Measurements from ENCODE around the gene DGKZ.
A peak's percentile ranks its signal among the peaks of the same experiment; 100 is the strongest.
"Not testable (repeated sequence)": the region's sequence is repeated elsewhere in the genome, so short reads cannot be mapped to it uniquely, and the experiment has no call there.

Gene DGKZ

DNA sequence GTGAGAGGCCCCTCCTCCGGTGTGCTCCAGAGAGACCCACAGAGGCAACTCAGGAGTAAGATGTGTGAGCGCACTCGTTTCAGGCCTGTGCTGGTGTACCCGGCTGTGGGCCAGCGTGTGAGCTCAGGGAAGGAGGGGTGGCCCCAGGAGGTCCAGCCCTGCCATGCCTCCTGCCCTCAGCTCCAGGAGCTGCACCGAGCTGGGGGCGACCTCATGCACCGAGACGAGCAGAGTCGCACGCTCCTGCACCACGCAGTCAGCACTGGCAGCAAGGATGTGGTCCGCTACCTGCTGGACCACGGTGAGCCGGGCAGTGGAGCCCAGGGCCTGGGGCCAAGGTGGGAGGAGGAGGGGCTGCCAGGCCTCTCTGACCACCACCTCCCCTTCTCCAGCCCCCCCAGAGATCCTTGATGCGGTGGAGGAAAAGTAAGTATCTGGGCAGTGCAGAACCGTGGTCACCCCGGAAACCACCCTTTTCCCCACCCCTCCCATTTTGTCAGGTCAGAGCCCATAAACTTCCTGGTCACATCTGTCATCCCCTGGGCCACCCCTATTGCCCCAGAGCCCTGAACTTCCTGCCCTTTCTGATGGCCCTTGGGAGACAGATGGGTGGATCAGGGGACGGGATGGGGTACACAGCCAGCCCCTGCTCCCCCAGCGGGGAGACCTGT is 31.7 kb downstream of the DGKZ start:
- ChIA-PET CTCF (interaction anchor here (1.6 kb wide), 1 partner anchor 9 kb away, joined by 8 read pairs; no protein-coding TSS in a partner anchor), POLR2A (no interaction called here)
- no peak for DNase-seq (ENCODE audit: extremely low spot score)
- TF ChIP-seq SP1 (IDR thresholded peaks at IDR 0.05) (no peak), TARDBP (IDR thresholded peaks at IDR 0.05) (no peak), ELF4 (IDR thresholded peaks at IDR 0.05) (no peak), L3MBTL2 (conservative IDR thresholded peaks at IDR 0.05) (no peak), ZNF384 (IDR thresholded peaks at IDR 0.05) (no peak), FOXK2 (IDR thresholded peaks at IDR 0.05) (no peak), FOXA1 (IDR thresholded peaks at IDR 0.05) (no peak), ARNT (IDR thresholded peaks at IDR 0.05) (no peak), NFRKB (IDR thresholded peaks at IDR 0.05) (no peak), LEF1 (IDR thresholded peaks at IDR 0.05; ENCODE audit: borderline replicate concordance) (no peak), HDGF (IDR thresholded peaks at IDR 0.05; ENCODE audit: borderline replicate concordance) (no peak), SUZ12 (IDR thresholded peaks at IDR 0.05) (no peak), CTBP1 (IDR thresholded peaks at IDR 0.05; ENCODE audit: borderline replicate concordance) (no peak)
- TF ChIP-seq, protein P1, sequence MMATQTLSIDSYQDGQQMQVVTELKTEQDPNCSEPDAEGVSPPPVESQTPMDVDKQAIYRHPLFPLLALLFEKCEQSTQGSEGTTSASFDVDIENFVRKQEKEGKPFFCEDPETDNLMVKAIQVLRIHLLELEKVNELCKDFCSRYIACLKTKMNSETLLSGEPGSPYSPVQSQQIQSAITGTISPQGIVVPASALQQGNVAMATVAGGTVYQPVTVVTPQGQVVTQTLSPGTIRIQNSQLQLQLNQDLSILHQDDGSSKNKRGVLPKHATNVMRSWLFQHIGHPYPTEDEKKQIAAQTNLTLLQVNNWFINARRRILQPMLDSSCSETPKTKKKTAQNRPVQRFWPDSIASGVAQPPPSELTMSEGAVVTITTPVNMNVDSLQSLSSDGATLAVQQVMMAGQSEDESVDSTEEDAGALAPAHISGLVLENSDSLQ (IDR thresholded peaks at IDR 0.05), result no peak

DNA sequence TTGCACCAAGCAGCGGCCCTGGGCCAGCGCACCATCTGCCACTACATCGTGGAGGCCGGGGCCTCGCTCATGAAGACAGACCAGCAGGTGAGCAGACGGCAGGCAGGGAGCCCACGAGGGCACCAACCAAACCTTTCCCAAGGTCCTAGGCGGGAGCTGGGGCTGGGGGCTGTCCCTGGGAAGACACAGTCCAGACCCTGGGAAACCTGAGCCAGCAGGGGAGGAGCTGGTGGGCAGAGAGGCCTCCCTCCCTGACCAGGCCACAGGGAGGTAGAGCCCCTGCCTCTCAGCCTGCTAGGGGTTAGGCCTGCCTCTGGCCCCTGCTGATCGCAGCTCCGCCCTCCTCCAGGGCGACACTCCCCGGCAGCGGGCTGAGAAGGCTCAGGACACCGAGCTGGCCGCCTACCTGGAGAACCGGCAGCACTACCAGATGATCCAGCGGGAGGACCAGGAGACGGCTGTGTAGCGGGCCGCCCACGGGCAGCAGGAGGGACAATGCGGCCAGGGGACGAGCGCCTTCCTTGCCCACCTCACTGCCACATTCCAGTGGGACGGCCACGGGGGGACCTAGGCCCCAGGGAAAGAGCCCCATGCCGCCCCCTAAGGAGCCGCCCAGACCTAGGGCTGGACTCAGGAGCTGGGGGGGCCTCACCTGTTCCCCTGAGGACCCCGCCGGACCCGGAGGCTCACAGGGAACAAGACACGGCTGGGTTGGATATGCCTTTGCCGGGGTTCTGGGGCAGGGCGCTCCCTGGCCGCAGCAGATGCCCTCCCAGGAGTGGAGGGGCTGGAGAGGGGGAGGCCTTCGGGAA is 32.4 kb downstream of the DGKZ start:
- CTCF ChIA-PET, POLR2A ChIA-PET: not testable (repeated sequence)
- DNase-seq (ENCODE audit: extremely low spot score), result peak; percentile 43
- TF ChIP-seq HDGF (IDR thresholded peaks at IDR 0.05; ENCODE audit: borderline replicate concordance), result peak; percentile 20; the same call in 1 of the 2 replicates

DNA sequence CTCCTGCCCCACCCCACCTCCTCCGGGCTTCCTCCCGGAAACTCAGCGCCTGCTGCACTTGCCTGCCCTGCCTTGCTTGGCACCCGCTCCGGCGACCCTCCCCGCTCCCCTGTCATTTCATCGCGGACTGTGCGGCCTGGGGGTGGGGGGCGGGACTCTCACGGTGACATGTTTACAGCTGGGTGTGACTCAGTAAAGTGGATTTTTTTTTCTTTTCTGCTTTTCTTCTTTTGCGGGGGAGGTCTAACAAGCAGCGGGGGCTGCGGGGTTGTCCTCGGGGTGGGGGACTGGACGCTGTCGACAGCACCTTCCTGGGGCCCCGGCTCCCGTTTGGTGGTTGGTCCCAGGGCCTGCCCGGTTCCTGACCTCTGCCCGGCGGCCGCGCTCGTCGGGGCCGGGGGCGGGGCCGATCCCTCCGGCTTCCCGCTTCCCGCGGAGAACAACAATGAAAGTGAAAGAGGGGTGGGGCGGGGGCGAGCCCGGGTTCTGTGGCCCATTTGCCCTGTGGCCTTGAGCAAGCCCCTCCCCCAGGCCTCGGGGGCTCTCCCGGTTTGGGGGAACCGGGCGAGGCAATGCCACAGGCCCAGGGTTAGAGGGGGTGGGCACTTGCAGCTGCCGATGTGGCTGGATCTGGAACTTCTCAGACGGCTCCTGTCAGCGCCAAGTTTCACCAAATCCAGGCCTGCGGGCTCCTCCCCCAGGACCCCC is 33.2 kb downstream of the DGKZ start:
- CTCF ChIA-PET, result no interaction called here
- peak; percentile 56 for DNase-seq (ENCODE audit: extremely low spot score)
- TF ChIP-seq, protein P1 (IDR thresholded peaks at IDR 0.05), result peak; percentile 24; the same call in 1 of the 2 replicates
- TF ChIP-seq FOXK2 (IDR thresholded peaks at IDR 0.05), result no peak
- POLR2A ChIA-PET, result interaction anchor here (0.8 kb wide), 1 partner anchor 28 kb away, joined by 3 read pairs; no protein-coding TSS in a partner anchor

DNA sequence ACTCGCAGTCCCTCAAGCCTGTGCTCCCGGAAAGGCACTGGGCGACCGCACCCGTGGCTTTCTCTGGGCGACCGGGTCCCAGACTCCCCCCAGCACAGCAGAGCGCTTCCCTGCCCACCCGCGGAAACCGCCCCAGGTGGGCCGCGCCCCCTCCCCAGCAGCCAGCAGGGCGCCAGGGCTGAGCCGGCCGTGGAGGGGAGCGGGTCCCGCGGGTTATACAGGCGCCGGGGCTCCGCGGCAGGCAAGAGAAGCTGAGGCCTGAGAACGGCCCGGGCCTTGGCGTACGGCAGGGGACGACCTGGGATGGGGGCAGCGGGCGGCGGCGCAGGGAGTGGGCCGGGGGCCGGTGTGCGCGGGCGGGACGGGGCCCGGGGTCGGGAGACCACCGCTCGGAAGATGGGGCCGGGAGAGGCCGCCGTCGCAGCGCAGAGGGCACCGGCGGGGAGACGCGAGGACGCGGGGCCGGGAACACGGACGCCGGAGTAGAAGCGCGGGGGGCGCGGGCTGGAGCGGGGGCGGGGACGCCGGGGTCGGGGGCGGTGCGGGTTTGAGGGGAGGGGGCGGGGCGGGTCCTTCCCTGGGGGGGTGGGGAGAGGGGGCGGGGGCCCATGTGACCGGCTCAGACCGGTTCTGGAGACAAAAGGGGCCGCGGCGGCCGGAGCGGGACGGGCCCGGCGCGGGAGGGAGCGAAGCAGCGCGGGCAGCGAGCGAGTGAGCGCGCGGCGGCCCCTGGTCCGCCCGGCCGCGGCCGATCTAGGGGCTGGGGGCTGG is 34.0 kb downstream of the DGKZ start, which contains the start of gene MDK:
MDK (plus strand) TSS at position 622 of the 771 bp plus-strand sequence. CDS start 389 bp downstream, outside the sequence.
- CTCF ChIA-PET, result no interaction called here

DNA sequence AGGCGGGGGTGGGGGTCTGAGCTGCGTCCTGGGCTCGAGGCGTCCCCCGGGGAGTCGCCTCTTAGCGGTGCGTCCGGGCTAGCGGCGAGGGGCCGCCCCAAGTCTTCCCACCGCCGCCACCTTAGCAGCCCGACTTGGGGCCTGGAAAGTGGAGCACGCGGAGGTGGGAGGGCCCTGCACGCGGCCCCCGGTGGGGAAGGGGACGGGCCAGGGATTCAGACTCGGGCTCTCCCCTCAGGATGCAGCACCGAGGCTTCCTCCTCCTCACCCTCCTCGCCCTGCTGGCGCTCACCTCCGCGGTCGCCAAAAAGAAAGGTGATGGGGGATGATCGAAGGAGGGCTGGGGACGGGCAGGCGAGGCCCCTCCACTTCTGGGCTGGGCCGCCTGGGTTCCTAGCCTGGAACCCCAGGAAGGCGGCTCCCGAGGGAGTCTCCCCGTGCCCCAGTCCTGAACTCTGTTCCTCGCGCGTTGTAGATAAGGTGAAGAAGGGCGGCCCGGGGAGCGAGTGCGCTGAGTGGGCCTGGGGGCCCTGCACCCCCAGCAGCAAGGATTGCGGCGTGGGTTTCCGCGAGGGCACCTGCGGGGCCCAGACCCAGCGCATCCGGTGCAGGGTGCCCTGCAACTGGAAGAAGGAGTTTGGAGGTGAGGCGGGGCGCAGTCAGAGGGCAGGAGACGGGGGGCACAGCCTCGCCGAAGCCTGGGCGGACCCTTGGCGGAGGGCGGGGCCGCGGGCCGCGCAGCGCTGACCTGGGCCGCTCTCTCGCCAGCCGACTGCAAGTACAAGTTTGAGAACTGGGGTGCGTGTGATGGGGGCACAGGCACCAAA is 34.8 kb downstream of the DGKZ start:
- DNase-seq (ENCODE audit: extremely low spot score), result peak; percentile 41
- ChIA-PET POLR2A (interaction anchor here (1.2 to 1.5 kb wide), 2 partner anchors 10 to 17 kb away, joined by 3 to 10 read pairs; partner anchors contain the start of gene CHRM4), CTCF (interaction anchor here (0.5 to 1.9 kb wide), 4 partner anchors 10 to 840 kb away, joined by 4 to 12 read pairs (median 4); partner anchors contain the start of gene CHRM4)
- TF ChIP-seq, protein P1 (IDR thresholded peaks at IDR 0.05), result no peak
- TF ChIP-seq L3MBTL2 (conservative IDR thresholded peaks at IDR 0.05), result peak; percentile 77

More for the DNA sequence above, 34.0 kb downstream of the DGKZ start, which contains the start of gene MDK:
- no peak for TF ChIP-seq ARNT (IDR thresholded peaks at IDR 0.05)
- POLR2A ChIA-PET, result interaction anchor here (0.8 kb wide), 1 partner anchor 29 kb away, joined by 3 read pairs; no protein-coding TSS in a partner anchor
- DNase-seq (ENCODE audit: extremely low spot score), result peak; percentile 64

Measured in HEK293T (cell line).